B cell (primary cell): ENCODE data around the gene C1QBP. TPM values are rescaled to one million over a fixed set of nuclear protein-coding genes. Genes with fewer than 3 reads are reported as not detected.

Source experiments
- ATAC-seq: fragments of 200-7000 bp; cut with Tn5 transposase; one replicate; pipeline ENCODE4 v1.10.0; 2021; ENCODE audit warnings: low read depth, mild to moderate bottlenecking, moderate number of reproducible peaks, moderate library complexity
- CTCF ChIA-PET: fragments of 350-600 bp; sonication (Branson Sonifier 250); formaldehyde crosslinking; loops from one replicate; lab custom pipeline; 2021; ENCODE audit warnings: antibody characterized with exemption, inconsistent platforms; lab: Charles Lee
- POLR2A ChIA-PET: fragments of 350-600 bp; sonication (Branson Sonifier 250); formaldehyde crosslinking; loops from one replicate; lab custom pipeline; 2021; ENCODE audit warnings: antibody characterized with exemption; lab: Charles Lee
- DNase-seq: peaks from one replicate; pipeline ENCODE4 v3.0.0; 2013
- H2AFZ ChIP-seq: 2 replicates; pipeline ENCODE4 v1.6.1; 2012; ENCODE audit warnings: mild to moderate bottlenecking, low read depth, low read length; ENCODE audit not compliant: insufficient read depth, poor library complexity, severe bottlenecking
- H3K27ac ChIP-seq, 2 donors: 1 replicate in 1 of 2; 2 replicates in 1 of 2; pipeline ENCODE4 v1.5.1; 2012 to 2013; ENCODE audit warnings: low read length in 2 of 2, mild to moderate bottlenecking in 2 of 2, moderate library complexity in 1 of 2
- H3K27me3 ChIP-seq, 4 experiments: fragments of 200-600 bp in 1 of 4; sonication (generic) in 1 of 4; replicated peaks in 1 of 4; 1 replicate in 2 of 4; 2 replicates in 2 of 4; pipeline versions ENCODE4 v1.6.1 to v1.7.0; 2013 to 2016; ENCODE audit warnings: low read length in 3 of 4, mild to moderate bottlenecking in 2 of 4, mixed read lengths in 1 of 4, moderate library complexity in 1 of 4; ENCODE audit not compliant: insufficient read depth in 4 of 4, control insufficient read depth in 3 of 4; ENCODE audit errors: control extremely low read depth in 1 of 4
- H3K36me3 ChIP-seq, 2 experiments: replicated peaks in 1 of 2; 1 replicate in 1 of 2; 2 replicates in 1 of 2; pipeline versions ENCODE4 v1.6.1 to v1.7.1; 2013; ENCODE audit warnings: low read length in 1 of 2; ENCODE audit not compliant: insufficient read depth in 2 of 2, control insufficient read depth in 1 of 2; ENCODE audit errors: control extremely low read depth in 1 of 2, extremely low read depth in 1 of 2
- H3K4me1 ChIP-seq, 2 donors: fragments of 200-600 bp in 1 of 2; sonication (generic) in 1 of 2; 1 replicate in 1 of 2; 2 replicates in 1 of 2; pipeline versions ENCODE4 v1.5.1 to v1.6.1; 2013 to 2017; ENCODE audit warnings: low read length in 2 of 2; ENCODE audit not compliant: control insufficient read depth in 2 of 2, insufficient read depth in 2 of 2
- H3K4me2 ChIP-seq: replicated peaks from 2 replicates; pipeline ENCODE3; 2012; ENCODE audit warnings: mild to moderate bottlenecking, low read depth, low read length; ENCODE audit not compliant: poor library complexity, severe bottlenecking
- H3K4me3 ChIP-seq, 5 experiments: fragments of 200-600 bp in 1 of 5; sonication (generic) in 1 of 5; 1 replicate in 3 of 5; 2 replicates in 2 of 5; pipeline versions ENCODE4 v1.5.1 to v1.7.0; 2011 to 2016; ENCODE audit warnings: low read length in 4 of 5, mild to moderate bottlenecking in 4 of 5, low read depth in 2 of 5, control low read depth in 1 of 5, moderate library complexity in 1 of 5; ENCODE audit not compliant: insufficient read depth in 1 of 5; ENCODE audit errors: control extremely low read depth in 1 of 5, extremely low read depth in 1 of 5
- H3K79me2 ChIP-seq: fragments of 200-600 bp; sonication (generic); one replicate; pipeline ENCODE4 v1.6.0; 2016; ENCODE audit warnings: low read length; ENCODE audit not compliant: control insufficient read depth, insufficient read depth
- H3K9ac ChIP-seq: fragments of 200-600 bp; sonication (generic); 2 replicates; pipeline ENCODE4 v1.6.1; 2017; ENCODE audit warnings: mild to moderate bottlenecking, low read length, moderate library complexity
- H3K9me3 ChIP-seq, 3 donors: one replicate each; pipeline versions ENCODE4 v1.6.1 to v1.7.1; 2013; ENCODE audit warnings: low read length in 2 of 3; ENCODE audit not compliant: control insufficient read depth in 2 of 3, insufficient read depth in 1 of 3; ENCODE audit errors: control extremely low read depth in 1 of 3
- H4K20me1 ChIP-seq: 2 replicates; pipeline ENCODE4 v1.6.0; 2012; ENCODE audit warnings: mild to moderate bottlenecking, low read length; ENCODE audit not compliant: insufficient read depth, control insufficient read depth, poor library complexity, severe bottlenecking
- H3K27ac Mint-ChIP-seq: one replicate; pipeline ENCODE4 v1.8.0; 2021; ENCODE audit warnings: mixed read lengths
- H3K27me3 Mint-ChIP-seq: one replicate; pipeline ENCODE4 v1.8.0; 2021; ENCODE audit warnings: mixed read lengths
- H3K4me1 Mint-ChIP-seq: one replicate; pipeline ENCODE4 v1.8.0; 2021; ENCODE audit warnings: mixed read lengths
- H3K4me3 Mint-ChIP-seq: one replicate; pipeline ENCODE4 v1.8.0; 2021; ENCODE audit warnings: mixed read lengths
- H3K9me3 Mint-ChIP-seq: one replicate; pipeline ENCODE4 v1.8.0; 2022; ENCODE audit warnings: mixed read lengths; ENCODE audit not compliant: insufficient read depth
- EZH2 ChIP-seq: IDR thresholded peaks from 2 replicates; pipeline ENCODE4 v1.6.1; 2012; ENCODE audit warnings: borderline replicate concordance, low read depth, mild to moderate bottlenecking, moderate library complexity, low read length; ENCODE audit not compliant: insufficient read depth, poor library complexity, severe bottlenecking
- WGBS: methylation state at CpG from one replicate; pipeline ENCODE4 v1.1.5; 2013; ENCODE audit warnings: missing lambda C conversion rate; ENCODE audit not compliant: insufficient coverage; 5-methylcytosine and 5-hydroxymethylcytosine counted together
- intact Hi-C: fragments of 100-400 bp; cut with micrococcal nuclease; formaldehyde crosslinking; loops from one replicate; pipeline ENCODE4 v1.10.0; 2022
- polyA plus RNA-seq: library from polyadenylated mRNA; depleted of rRNA; stranded (reverse); fragments of >200 nt; gene quantifications from 2 replicates; pipeline ENCODE4 v1.2.3, GENCODE V29; 2012
- total RNA-seq, 2 donors: library from RNA; stranded (reverse); fragments of 120-200 nt in 1 of 2; gene quantifications; 1 replicate in 1 of 2; 2 replicates in 1 of 2; pipeline versions ENCODE4 v1.2.3 to v1.2.4, GENCODE V29; 2013 to 2022
- TF ChIP-seq, protein P1 (sequence below): fragments of 200-600 bp; IDR thresholded peaks from one replicate; pipeline ENCODE4 v1.8.0; 2022; ENCODE audit warnings: antibody characterized with exemption, mild to moderate bottlenecking

C1QBP gene
- total and polyA plus RNA-seq, 2 donors (not counting 1 experiment from before 2014, with no cell fraction given) = 60.3 to 62.2 TPM

DNA sequence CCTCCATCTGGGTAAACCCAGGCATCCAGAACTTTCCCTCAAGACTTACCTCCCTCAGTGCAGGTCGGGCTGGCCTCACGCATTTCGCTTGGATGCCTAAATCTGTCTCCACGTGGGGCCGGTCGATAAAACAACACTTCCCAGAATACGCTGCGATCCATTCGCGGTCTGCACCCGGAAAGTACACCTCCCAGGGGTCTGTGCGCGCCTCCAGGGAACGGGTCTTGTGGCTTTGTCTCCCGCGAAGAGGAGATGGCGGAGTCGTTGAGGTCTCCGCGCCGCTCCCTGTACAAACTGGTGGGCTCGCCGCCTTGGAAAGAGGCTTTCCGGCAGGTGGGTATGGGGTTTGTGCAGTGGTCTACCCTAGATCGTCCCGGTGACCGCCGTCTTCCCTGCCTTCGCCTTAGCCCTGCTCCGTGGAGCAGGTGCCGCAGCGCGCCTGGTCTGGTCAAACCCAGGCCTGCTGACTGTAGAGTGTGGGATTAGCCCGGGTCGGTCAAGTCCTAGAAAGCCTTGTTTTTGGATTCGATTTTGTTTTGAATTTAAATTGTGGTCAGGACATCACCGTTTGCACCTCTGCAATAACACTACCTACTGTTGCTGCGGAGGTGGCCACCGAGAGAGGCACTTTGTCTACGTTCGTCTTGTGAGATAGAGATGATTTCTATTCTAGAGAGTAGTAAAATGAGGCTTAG, 18.8 kb downstream of the C1QBP start, which contains the start of gene RPAIN:
Gene RPAIN, plus strand, starts transcription at position 224 of the 695 bp plus-strand sequence. Its CDS starts 29 bp downstream, at position 253.
- peak within 1 kb of the TSS; percentile 78 for H3K4me2 ChIP-seq
- peak within 1 kb of the TSS; percentile 93 to 100 (median 99) for H3K4me3 ChIP-seq
- ChIA-PET CTCF (interaction anchor here (1.0 to 3.5 kb wide), 2 partner anchors 18 to 19 kb away, joined by 4 to 35 read pairs; partner anchors contain the start of gene C1QBP), POLR2A (interaction anchor here (0.6 to 1.5 kb wide), 9 partner anchors 15 to 1276 kb away, joined by 3 to 11 read pairs (median 3); partner anchors contain the start of genes C1QBP, DERL2, MIS12 and SPAG7)
- peaks cover 25 to 35% of the 10 kb centered on the region in 2 donors for H3K4me1 ChIP-seq
- Mint-ChIP-seq H3K27ac (peak within 1 kb of the TSS; percentile 99), H3K9me3 (no peaks in the 10 kb centered on the region), H3K4me3 (peak within 1 kb of the TSS; percentile 94), H3K27me3 (no peaks in the 10 kb centered on the region), H3K4me1 (peaks cover 51% of the 10 kb centered on the region)
- TF ChIP-seq EZH2 = no peak
- TF ChIP-seq, protein P1, sequence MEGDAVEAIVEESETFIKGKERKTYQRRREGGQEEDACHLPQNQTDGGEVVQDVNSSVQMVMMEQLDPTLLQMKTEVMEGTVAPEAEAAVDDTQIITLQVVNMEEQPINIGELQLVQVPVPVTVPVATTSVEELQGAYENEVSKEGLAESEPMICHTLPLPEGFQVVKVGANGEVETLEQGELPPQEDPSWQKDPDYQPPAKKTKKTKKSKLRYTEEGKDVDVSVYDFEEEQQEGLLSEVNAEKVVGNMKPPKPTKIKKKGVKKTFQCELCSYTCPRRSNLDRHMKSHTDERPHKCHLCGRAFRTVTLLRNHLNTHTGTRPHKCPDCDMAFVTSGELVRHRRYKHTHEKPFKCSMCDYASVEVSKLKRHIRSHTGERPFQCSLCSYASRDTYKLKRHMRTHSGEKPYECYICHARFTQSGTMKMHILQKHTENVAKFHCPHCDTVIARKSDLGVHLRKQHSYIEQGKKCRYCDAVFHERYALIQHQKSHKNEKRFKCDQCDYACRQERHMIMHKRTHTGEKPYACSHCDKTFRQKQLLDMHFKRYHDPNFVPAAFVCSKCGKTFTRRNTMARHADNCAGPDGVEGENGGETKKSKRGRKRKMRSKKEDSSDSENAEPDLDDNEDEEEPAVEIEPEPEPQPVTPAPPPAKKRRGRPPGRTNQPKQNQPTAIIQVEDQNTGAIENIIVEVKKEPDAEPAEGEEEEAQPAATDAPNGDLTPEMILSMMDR = no peak
- peak; percentile 62 for ATAC-seq
- peak within 1 kb of the TSS; percentile 97 for H3K9ac ChIP-seq
- H4K20me1 ChIP-seq = peaks cover 41% of the 10 kb centered on the region
- peaks cover 13 to 64% of the 10 kb centered on the region in 2 experiments for H3K36me3 ChIP-seq
- H3K27ac ChIP-seq = peak within 1 kb of the TSS; percentile 98 to 100
- H3K27me3 ChIP-seq = no peaks in the 10 kb centered on the region
- no peak for DNase-seq
- intact Hi-C loops = loop anchor here (1.0 to 10.0 kb wide), 5 partner anchors 19 to 305 kb away; partner anchors contain the start of genes C1QBP, USP6 and ZNF232
- H3K9me3 ChIP-seq = no peaks in the 10 kb centered on the region
- peak within 1 kb of the TSS; percentile 89 for H2AFZ ChIP-seq
- 0% methylated on average over 36 of the region's 41 CpGs for WGBS
- peaks cover 79% of the 10 kb centered on the region for H3K79me2 ChIP-seq
